ENCODE data around the gene PXK.

DNA sequence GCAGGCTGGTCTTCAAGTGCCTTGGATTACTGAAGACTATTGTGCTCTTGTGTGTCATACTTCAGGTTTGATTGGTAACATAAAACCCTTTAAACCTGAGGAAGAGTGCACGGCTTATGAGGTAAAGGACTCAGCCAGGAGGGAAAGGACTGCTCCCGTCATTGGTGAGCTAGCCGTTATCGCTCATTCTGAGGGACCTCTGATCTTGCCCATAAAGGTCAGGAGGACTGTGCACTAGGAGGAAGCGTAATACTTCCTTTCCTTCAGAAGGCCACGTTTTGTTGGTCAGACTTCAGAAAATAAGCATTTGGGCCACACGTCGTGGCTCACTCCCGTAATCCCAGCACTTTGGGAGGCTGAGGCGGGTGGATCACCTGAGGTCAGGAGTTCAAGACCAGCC lies 37.7 kb downstream of the PXK start:
- TF ChIP-seq FOXP2 (optimal IDR thresholded peaks at IDR 0.05; ENCODE audit: control extremely low read depth, extremely low read length, insufficient read depth) (no peak), POLR2AphosphoS5 (IDR thresholded peaks at IDR 0.05; ENCODE audit: borderline replicate concordance, low read depth, low read length) (no peak), EZH2 (IDR thresholded peaks at IDR 0.05) (no peak)

All from SK-N-MC (cell line).